Fibroblast of lung (primary cell): ENCODE data around the gene PRAMEF33.
"Not testable (repeated sequence)": the region's sequence is repeated elsewhere in the genome, so short reads cannot be mapped to it uniquely, and the experiment has no call there.

Source experiments
- CTCF ChIP-seq, 2 donors: IDR thresholded peaks in 1 of 2; conservative IDR thresholded peaks in 1 of 2; 1 replicate in 1 of 2; 2 replicates in 1 of 2; pipeline ENCODE4 v1.5.1; 2011 to 2012; ENCODE audit warnings: low read length in 2 of 2, control low read depth in 1 of 2, inconsistent platforms in 1 of 2, low read depth in 1 of 2, mild to moderate bottlenecking in 1 of 2
- EZH2 ChIP-seq: IDR thresholded peaks from 2 replicates; pipeline ENCODE4 v1.5.1; 2012; ENCODE audit warnings: low read length, control low read depth, mild to moderate bottlenecking; ENCODE audit errors: missing control alignments

GRCh38 chr1:13253898-13254297 is 49.4 kb upstream of the PRAMEF33 start, which contains the start of gene PRAMEF5:
- TF ChIP-seq CTCF (conservative IDR thresholded peaks at IDR 0.05 in 1 of 2, IDR thresholded peaks at IDR 0.05 in 1 of 2; ENCODE audit: low read depth in 1 of 2, low read length in 2 of 2); EZH2: not testable (repeated sequence)
